Effector CD8-positive, alpha-beta T cell (primary cell): ENCODE data around the gene ATMIN.

ENCODE experiments used
- DNase-seq: peaks from one replicate; lab custom pipeline; 2025; lab: John Stamatoyannopoulos, UW

Gene ATMIN

DNA sequence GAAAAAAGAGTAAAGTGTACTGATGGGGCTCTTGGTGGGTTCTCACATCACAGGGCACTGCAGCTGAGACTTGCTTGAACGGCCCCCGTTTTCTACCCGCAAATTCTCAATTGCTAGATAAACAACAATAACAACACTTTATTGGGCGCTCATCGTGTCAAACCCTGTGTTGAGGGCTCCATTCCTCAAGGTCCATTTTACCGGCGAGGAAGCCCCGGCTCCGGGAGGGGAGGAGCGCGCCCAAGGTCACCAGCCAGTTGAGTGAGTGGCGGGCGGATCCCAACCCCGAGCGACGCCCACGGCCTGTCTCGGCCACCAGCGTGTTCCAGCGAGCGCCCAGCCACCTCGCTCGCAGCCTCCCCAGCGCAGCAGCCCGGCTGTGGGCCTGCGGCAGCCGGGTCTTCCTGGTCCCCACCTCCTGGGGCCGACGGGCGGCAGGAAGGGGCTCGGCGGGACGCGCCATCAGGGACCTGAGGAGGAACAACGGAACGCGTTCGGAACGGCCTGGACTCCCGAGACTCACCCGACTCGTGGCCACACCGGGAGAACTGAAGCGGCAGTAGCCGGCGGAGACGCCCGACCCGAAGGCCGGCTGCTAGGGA is 29.3 kb upstream of the ATMIN start:
- peak; percentile 55 for DNase-seq

DNA sequence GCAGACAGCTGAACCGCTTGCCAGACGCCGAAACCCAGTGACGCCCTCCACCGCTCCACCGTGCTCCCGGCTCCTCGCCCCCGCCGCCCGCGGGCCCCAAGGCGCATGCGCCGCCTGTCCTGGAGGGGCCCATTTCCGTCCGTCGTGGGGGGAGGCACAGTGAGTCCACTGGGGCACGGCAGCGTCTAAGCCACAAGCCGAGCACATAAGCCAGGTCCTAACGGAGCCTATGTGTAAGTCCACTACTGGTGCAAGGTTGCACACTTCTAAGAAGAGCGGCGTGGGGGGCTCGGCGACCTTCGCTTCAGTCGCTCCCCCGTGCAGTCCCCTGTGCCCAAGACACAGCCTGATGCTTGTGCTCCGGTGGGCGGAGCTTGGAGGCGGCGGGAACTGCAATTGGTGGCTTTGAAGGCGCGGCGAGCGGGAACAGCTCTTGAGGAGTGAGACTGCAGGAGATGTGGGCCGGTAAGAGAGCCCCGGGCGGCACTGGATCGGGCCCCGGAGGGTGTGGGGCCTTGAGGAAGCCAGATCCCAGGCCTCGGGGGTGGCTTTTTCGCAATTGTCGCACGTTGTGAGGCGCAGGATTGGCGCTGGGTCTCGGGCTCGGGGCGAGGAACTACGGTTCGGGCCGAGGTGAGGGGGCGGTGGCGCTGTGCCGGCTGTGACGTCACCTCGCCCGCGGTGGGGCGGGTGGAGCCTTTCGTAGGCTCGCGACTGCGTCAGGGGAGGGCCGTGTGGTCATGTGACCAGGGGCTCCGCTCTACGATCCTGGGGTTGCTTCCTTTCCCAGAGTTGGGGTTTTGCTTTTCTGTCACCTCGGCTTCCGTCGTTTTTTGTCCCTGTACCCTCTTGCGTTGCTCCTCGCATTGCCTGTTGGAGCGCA is 28.6 kb upstream of the ATMIN start, which contains the start of the genes CENPN and CMC2:
Gene CENPN (plus strand): TSS at position 402 of the 883 bp plus-strand sequence. CDS start 4,726 bp downstream, outside the sequence.
Gene CMC2 (minus strand): TSS at position 73 of the 883 bp plus-strand sequence. CDS start 9,491 bp downstream, outside the sequence.
- DNase-seq = peak; percentile 93

DNA sequence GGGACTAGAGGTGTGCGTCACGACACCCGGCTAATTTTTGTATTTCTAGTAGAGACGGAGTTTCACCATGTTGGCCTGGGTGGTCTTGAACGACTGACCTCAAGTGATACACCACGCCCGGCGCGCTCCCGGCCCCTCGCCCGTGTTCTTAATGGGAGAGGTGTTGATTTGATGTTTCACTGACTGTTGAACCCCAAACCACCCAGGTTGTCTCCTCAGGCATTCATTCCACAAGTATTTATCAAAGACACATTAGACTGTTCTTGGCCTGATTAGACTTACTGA is 27.2 kb upstream of the ATMIN start:
- DNase-seq = no peak

DNA sequence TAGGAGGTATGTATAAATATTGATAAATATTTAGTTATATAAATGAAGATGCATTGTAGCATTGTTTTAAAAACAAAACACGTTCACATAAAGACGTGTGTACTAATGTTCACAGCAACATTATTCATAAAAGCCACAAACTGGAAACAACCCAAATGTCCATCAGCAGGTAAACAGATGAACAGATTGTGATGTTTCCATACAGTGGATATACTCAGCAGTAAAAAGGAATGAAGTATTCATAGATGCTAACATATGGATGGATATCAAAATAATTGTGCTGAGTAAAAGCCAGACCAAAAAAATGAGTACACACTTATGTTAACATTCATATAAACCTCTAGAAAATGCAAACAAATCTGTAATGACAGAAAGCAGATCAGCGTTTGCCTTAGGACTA is 22.7 kb upstream of the ATMIN start:
- DNase-seq = no peak

DNA sequence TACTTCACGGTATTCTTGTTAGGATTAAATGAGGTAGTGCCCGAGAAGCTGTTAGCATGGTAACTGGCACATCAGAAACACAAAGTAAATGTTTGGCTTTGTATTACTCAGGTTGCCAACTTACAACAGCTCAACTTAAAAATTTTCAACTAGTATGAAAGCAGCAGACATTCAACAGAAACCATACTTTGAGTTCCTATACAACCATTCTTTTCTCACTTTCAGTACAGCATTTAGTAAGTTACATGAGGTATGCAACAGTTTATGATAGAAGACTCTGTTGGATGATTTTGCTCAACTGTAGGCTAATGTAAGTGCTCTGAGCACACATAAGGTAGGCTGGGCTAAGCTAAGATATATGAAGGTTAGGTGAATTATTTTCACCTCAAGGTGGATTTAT is 21.0 kb upstream of the ATMIN start:
- DNase-seq = no peak

DNA sequence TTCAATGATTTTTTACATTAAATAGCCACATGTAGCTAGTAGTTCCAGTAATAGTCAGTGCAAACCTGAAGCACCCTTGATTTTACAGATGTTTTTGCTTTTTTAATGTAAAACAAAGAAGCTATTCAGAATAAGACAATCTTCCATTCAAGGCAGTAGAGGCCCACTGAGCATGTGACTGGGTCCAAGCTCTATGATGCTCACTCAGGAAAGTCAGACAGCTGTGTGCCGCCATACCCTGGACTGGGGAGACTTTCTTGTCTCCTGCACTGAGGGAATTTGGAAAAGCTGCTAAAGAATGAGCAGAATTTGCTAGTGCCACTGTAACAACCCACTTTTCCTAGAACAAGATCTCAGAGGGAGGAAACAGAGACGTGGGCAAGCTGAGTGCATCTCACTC is 17.1 kb upstream of the ATMIN start:
- DNase-seq = no peak

DNA sequence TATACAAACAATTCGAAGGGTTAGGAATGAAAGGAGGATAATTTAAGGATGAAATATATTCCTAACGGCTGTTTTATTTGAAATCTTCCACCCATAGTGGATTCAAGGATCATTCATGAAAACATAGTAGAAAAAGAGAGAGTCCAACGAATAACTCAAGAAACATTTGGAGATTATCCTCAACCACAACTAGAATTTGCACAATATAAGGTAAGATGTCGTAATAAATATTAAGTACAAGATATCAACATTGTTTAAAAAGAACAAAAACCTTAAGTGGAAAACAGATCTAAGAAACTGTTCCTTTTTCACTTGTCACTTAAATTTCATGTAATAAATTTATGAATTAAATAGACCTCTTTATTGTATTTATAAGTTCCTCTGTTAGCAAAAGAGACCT is 9.2 kb upstream of the ATMIN start:
- DNase-seq = no peak

DNA sequence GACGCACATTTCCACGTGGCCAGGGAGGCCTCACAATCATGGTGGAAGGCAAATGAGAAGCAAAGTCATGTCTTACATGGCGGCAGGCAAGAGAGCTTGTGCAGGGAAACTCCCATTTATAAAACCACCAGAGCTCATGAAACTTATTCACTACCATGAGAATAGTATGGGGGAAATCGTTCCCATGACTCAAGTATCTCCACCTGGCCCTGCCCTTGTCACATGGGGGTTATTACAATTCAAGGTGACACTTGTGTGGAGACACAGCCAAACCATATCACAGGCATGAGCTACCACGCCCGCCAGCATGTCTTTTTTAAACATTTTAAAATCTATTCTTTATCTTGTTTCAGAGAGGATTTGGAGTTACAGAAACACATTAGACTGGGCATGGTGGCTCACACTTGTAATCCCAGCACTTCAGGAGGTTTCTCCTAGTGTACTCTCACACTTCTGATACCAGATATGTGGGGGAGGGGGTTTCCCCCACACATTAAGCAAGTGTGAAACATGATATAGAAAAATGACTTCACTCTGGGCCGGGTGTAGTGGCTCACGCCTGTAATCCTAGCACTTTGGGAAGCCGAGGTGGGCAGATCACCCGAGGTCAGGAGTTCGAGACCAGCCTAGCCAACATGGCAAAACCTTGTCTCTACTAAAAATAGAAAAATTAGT is 5.6 kb upstream of the ATMIN start:
- no peak for DNase-seq

DNA sequence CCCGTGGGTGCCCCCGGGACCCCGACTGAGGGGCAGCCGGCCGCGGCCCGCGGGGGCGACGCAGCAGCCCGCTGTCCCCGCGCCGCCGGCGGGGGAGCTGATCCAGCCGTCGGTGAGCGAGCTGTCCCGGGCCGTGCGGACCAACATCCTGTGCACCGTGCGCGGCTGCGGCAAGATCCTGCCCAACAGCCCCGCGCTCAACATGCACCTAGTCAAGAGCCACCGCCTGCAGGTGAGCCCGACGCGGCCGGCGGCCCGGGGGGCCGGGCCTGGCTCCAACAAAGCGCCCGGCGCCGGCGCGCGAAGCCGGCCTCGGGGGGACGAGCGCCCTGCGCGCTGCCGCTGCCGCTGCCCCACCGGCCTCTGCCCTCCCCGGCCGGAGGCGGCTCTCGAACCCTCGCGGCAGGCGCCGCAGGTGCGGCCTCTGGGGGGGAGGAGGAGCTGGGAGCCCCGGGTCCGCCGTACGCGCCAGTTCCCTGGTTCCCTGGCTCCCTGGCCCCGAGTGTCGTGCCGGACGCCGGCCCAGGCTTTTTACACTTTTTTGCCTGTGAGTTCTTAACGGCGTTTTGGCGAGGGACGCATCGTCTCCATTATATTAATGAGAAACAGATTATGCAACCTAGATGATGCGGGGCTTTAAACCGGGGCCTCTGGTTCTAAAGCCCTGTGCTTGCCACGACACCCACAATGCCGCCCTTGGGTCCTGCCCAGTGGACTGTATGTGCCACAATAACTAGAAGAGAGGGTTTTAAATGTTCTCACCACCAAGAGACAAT is 521 bp downstream of the ATMIN start:
- peak; percentile 34 for DNase-seq

DNA sequence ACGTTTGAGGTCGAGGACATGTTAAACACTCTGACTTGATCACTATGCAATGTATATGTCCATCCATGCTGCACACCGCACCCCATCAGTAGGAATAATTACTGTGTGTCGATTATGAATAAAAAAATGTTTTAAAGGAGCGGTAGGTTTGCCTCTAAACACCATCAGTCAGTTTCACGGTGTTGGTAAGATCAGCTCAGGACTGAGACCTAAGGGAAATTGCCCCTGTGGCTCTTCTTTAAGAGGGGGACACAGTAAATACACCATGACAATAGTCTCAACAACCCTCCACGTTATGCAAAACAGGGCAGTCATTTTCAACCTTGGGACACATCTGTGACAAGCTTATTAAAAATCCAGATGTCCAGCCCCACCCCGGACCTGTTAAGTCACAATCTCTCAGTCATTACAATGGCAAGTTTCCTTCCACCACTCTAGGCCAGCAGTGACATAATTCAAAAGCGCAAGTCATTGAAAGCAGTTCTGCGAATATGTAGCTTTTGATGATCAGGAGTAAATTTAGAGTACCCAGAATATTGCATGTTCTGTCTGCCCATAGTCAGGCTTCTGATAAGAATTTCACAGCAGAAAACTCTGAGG is 1.2 kb downstream of the ATMIN start:
- no peak for DNase-seq

DNA sequence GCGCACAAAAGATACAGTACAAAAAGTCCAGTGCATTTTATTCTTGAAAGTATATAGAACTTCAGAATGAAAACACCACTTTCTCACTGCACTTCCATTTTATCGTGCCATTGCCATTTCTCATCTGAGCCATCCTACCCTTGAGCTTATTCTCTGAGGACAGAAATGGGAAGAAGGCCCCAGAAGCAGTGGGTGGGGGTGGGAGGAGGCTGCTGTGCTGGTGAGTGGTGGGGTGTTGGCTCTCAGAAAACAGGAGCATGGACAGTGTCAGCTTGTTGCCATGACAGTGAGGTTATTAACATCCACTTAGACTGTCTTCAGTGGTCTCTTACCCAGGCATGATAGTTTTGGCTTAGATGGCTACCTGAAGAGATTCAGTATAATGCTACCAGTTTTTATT is 4.5 kb downstream of the ATMIN start:
- DNase-seq = no peak

DNA sequence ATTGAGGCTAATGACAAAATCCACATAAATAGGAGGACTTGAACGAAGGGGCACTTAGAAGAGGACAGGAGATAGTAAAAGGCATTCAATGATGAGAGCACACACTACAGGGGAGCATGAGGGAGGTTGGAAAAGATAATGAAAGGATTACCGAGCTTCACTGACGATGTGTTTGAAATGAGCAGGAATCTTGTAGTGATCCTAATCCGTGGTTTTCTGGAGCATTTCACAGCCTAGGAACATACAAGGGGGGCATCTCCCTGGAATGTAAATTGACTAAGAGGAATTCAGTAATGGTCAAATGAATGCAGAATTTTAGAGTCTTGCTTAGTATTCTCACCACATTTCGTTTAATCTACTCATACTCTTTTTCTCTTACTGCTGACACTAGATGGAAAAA is 5.2 kb downstream of the ATMIN start:
- DNase-seq = no peak

DNA sequence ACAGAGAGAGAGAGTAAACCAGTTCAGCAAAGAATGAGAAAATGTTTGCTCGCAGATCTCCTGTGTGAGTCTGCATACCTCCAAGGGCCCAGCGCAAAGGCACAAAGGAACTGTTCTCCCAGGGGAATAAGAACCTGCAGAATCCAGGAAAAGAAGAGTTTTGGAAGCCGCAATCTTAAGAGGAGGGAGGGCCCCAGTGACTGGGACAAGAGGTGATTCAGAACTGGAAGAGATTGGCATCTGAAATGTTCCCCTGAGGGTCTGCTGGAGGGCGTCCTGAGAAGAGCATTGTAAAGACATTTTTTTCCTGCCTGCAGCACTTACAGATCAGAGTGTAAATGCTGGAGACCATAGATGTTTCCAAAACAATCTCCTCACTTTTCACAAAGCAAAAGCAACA is 6.1 kb downstream of the ATMIN start:
- DNase-seq = no peak

DNA sequence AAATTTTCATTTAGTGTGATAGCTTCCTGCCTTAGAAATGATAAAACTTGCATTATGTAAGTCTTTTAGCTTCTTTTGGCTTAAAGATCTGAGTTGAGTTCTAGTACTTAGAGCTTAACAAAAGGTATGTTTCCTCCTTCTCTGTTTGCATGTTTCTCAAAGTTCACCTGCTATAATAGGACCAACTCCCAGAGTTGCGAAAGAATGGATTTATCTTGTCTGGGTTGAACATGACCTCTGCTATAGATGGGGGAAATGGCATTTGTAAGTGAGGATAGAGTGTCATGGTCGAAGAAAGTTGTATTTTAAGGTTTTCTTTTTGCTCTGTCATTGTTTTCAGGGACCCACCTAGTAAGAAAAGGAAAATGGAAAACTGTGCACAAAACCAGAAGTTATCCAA is 7.2 kb downstream of the ATMIN start:
- DNase-seq = no peak

DNA sequence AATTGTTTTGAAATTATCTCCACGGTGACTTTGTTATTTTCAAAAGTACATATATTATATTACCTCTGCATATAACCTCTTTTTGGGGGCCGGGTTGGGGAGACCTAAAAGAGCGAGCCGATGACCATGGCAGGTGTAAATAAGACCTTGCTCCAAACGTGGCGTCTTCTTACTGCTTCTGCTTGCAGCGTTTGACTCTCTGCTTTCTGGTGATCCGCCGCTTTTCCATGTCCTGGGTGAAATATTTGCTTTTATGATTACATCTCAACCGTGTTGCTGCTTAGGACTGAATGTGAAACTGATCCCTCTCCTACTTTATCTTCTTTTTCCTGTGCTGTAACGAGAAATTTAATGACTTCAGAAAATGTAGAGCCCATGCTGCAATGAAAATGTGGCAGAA is 18.1 kb downstream of the ATMIN start:
- DNase-seq = no peak

DNA sequence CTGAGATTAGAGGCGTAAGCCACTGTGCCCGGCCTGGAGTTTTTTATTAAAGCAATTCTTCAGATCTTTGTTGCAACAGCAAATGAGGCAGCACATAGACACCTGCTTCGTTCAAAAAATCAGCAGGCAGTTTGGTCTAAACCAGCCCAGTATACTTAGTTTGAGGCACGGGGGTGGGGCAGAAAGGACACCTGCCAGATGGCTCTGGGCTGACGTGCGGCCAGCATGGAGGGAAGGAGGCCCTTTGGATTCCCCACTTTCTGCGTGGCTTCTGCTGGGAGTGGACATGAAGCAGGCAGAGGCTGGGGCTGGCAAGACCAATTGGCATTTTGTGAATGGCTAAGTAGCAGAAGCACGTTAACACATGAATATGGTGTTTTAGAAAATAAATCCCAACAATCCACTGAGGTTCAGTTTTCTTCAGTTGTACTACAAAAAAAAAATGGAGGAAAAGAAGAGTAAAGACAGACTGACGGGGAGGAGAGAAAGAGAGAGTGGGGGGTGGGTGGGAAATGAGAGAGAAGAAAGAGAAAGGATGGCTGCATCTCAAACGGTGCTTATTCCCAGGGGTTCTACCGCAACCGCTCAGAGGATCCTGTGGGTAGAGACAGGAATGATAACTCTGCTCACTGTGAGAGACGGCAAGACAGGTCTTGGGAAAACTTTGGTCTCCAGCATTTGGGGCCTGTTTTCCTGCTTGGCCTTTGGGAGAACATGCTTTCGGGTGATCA is 25.1 kb downstream of the ATMIN start:
- DNase-seq = no peak

DNA sequence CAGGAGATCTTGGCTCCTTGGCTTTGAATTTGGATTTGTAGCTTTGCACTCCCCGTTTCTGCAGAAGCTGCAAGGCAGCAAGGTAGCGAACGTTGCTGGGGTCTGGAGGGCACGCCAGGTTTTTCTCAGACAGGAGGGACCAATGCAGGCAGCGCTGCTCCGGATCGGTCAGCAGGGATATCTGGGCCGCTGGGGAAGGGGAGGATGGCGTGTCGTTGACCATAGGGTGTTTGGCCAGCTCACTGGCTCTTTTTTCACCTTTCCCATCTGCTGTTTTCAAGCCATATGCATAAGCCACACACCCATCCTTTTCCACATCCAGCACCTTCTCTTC is 25.6 kb downstream of the ATMIN start:
- DNase-seq = no peak

DNA sequence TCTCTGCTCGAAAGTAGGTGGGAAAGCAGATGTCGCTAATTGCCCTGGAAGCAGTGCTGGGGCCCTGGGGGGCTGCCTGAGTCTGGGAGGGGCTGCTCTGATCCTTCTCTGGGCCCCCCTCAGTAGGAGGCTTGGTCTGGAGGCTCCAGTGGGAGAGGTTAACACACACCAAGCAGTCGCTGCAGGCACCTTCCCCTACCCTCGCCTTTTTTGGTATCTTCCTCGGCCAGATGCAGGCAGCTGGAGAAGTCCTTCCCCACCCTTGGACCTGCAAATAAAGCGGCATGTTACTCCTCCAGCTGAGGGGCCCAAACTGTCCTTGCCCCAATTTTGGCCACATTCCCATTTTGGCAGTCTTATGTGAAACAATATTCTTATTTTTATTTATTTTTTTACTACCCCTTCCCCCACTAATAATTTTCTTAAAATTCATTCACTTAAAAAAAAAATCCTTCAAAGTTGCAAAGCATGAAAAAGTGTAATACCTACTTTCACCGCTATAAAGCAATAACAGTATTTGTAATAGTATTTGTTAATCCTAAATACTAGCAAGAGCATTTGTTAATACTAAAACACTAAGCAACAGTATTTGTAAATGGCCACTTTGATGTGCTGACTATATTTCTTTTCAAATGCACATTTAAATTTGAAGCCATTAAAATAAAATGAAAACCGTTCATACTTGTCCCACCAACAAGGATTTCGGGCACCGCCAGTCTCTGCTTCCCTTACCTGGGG is 26.4 kb downstream of the ATMIN start:
- no peak for DNase-seq

DNA sequence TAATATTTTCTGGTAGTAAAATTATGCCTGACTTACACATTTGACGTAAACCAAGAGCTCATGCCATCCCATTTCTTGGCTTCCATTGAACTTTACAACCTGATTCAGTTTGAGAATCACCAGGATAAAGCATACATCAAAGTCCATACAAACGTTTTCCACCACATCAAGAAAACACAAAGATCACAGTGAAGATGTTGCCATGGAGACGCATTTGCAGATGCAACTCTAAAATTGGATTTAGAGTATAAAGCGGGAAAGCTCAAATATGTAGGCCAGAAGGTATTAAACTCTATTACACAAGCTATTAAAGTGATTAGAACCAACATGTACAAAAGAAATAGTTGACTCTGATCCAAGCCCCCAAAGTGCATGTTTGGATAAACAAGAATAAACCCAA is 31.0 kb downstream of the ATMIN start:
- no peak for DNase-seq

DNA sequence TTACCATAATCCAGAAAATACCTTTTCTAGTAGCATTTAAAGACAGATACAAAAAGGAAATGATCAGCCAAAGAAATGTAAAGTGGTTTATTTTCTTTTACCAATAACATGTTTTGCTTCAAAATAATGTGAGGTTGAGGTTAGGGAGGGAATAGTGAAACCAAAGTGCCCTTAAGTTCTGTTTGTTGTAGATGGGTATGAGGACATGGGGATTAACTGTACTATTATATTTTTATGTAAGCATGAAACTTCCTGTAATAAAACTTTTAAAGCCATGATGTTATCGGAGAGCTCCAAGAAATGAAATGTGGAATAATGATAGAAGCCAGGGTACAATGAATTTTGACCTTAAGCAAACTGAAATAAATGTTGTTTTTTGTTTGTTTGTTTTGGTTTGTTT is 31.5 kb downstream of the ATMIN start:
- no peak for DNase-seq

DNA sequence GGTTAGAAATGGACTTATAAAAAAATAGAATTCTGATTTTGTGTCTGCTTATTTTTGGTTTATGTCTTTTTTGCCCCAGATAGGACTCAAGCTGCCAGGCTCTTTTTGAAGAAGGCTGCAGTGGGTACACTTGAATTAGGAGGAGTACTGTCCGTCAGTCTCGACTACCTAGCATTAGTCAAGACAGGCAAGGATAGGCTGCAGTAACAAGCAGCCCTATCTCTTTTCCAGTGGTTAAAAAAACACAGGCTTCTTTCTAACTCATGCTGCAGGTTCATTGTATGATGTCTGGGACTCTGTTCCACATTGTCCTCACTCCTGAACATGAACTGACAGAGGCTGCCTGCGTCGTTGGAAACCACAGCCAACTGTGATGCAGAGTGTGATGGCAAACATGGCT is 33.4 kb downstream of the ATMIN start:
- DNase-seq = no peak
